ENCODE measurements around the gene APOBEC3G. TPM values are rescaled to one million over a fixed set of nuclear protein-coding genes. Genes with fewer than 3 reads are reported as not detected.
"Not testable (repeated sequence)": the region's sequence is repeated elsewhere in the genome, so short reads cannot be mapped to it uniquely, and the experiment has no call there.

The APOBEC3G gene
- total RNA-seq, 2 experiments from 2014 or later: 145 to 146 TPM

DNA sequence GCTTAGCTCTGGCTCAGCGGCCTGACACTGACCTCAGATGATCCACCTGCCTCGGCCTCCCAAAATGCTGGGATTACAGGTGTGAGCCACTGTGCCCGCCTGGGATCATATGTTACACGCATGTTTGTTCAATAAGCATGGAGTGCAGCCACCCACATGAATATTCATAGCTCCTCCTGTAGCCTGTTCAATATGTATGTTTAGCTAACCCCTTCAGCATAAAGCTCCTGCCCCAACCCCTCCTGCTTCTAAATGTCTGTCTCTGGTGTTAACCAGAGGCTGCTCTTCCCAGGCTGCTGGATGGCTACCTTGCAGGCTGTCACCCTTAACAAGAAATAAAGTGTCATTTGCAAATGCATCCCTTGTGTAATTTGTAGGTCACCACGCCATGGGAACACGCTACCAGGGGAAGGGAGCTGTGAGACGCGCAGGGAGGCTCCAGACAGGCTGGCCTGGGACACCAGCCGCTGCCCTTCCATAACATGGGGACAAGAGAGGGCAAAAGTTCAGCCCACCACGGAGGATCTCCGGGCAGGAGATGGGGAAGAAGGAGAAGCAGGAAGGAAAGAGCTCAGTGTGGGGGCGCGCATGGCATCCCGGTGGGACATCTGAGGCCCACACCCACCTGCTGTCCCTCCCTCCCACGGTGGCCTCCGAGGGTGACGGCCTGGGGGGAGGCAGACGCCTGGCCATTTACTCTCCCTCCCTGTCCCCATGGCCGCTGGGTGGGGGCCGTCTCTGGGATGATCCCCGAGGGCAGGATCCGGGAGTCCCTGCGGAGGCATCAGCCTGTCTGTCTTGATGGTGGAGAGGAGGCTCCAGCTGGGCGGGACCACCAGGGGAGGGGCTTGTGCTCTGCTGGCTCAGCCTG, 685 bp upstream of the APOBEC3G start:
- DNase-seq, CTCF ChIA-PET, POLR2A ChIA-PET, H3K9me3 Mint-ChIP-seq, H3K27me3 Mint-ChIP-seq: not testable (repeated sequence)
- Mint-ChIP-seq H3K36me3 (ENCODE audit: low read depth) (peaks cover 37% of the 10 kb centered on the region), H3K4me1 (peaks cover 38% of the 10 kb centered on the region), H3K4me3 (peak overlapping the region; percentile 71), H3K27ac (peak overlapping the region; percentile 75)

DNA sequence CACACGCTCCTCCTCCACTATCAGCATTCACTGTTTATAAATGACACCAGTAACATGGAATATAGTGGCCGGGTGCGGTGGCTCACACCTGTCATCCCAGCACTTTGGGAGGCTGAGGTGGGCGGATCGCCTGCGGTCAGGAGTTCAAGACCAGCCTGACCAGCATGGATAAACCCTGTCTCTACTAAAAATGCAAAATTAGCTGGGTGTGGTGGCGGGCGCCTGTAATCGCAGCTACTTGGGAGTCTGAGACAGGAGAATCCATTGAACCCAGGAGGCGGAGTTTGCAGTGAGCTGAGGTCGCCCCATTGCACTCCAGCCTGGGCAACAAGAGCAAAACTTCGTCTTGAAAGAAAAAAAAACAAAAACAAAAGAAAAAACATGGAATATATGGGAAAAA, 837 bp downstream of the APOBEC3G start:
- H3K4me1 Mint-ChIP-seq: peaks cover 52% of the 10 kb centered on the region

GRCh38 chr22:39078329-39078728, 1.3 kb downstream of the APOBEC3G start:
- H3K9me3 Mint-ChIP-seq: no peaks in the 10 kb centered on the region
- DNase-seq: peak; percentile 36
- H3K4me1 Mint-ChIP-seq: peaks cover 56% of the 10 kb centered on the region
- peak overlapping the region; percentile 96 for H3K4me3 Mint-ChIP-seq
- H3K36me3 Mint-ChIP-seq (ENCODE audit: low read depth): peaks cover 56% of the 10 kb centered on the region
- H3K27ac Mint-ChIP-seq: peak overlapping the region; percentile 84
- no peaks in the 10 kb centered on the region for H3K27me3 Mint-ChIP-seq
- CTCF ChIA-PET: interaction anchor here (0.6 to 1.4 kb wide), 3 partner anchors 21 to 1058 kb away, joined by 3 read pairs; no protein-coding TSS in a partner anchor
- POLR2A ChIA-PET: interaction anchor here (0.6 to 4.8 kb wide), 7 partner anchors 11 to 241 kb away, joined by 3 to 46 read pairs (median 4); partner anchors contain the start of gene RPL3

More for the DNA sequence above, 837 bp downstream of the APOBEC3G start:
- ChIA-PET CTCF (interaction anchor here (0.6 to 1.4 kb wide), 4 partner anchors 21 to 1058 kb away, joined by 3 to 5 read pairs (median 3); no protein-coding TSS in a partner anchor), POLR2A (interaction anchor here (0.6 to 4.8 kb wide), 6 partner anchors 12 to 242 kb away, joined by 3 to 46 read pairs (median 4); partner anchors contain the start of gene RPL3)
- H3K9me3 Mint-ChIP-seq, DNase-seq, H3K27me3 Mint-ChIP-seq: not testable (repeated sequence)
- H3K4me3 Mint-ChIP-seq: peak overlapping the region; percentile 96
- H3K27ac Mint-ChIP-seq: peak overlapping the region; percentile 84
- H3K36me3 Mint-ChIP-seq (ENCODE audit: low read depth): peaks cover 52% of the 10 kb centered on the region

DNA sequence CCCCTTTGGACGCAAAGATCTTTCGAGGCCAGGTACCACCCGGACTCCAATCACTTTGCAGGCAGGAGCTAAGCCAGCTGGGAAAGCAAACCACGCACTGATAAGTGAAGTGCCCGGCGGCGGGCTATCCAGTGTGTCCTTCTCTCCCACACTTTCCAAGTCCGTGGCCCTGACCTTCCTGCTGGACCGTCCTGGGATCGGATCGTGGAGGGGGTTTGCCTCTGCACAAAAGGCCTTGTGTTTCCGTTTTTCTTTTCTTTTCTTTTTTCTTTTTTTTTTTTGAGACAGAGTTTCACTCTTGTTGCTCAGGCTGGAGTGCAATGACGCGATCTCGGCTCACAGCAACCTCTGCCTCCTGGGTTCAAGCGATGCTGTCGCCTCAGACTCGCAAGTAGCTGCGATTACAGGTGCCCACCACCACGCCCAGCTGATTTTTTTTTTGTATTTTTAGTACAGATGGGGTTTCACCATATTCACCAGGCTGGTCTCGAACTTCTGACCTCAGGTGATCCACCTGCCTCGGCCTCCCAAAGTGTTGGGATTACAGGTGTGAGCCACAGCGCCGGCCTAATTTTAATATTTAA, 2.1 kb downstream of the APOBEC3G start:
- peak overlapping the region; percentile 67 for H3K27ac Mint-ChIP-seq
- H3K36me3 Mint-ChIP-seq (ENCODE audit: low read depth): peaks cover 64% of the 10 kb centered on the region
- H3K9me3 Mint-ChIP-seq, CTCF ChIA-PET, H3K27me3 Mint-ChIP-seq, DNase-seq: not testable (repeated sequence)
- H3K4me1 Mint-ChIP-seq: peaks cover 60% of the 10 kb centered on the region
- POLR2A ChIA-PET: interaction anchor here (0.7 to 4.8 kb wide), 5 partner anchors 10 to 240 kb away, joined by 3 to 46 read pairs (median 3); no protein-coding TSS in a partner anchor
- peak overlapping the region; percentile 96 for H3K4me3 Mint-ChIP-seq

DNA sequence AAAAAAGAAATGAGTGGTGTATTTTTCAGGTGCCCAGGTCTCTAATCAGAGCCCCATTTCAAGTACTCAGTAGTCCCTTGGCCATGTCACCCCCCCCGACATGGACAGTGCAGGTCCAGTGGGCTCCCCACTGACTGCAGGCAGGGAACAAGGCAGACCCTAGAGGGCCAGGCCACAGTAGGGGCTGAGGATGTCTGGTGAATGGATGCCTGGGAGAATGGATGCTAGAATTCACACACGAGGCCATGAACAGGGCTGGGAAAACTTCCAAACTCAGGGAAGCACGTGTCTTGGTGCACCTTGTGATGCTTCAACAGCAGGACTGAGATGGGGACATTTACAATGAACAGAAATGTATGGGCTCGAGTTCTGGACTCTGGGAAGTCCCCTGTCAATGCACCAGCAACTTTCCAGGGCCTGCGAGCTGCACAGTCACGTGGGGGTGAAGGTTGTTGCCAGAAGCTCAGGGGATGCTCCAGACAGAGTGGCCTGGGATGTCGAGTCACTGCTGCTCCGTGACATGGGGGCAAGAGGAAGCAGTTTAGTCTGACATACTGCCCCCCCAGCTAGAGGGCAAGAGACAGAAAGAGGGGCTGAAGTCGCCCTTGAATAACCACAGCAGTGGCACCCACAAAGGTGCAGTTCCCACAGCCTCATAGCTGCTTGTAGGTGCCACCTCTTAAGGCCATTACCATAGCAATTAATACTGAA, 3.1 kb downstream of the APOBEC3G start:
- ChIA-PET CTCF (no interaction called here), POLR2A (interaction anchor here (0.8 to 4.8 kb wide), 3 partner anchors 9 to 51 kb away, joined by 3 to 46 read pairs (median 4); no protein-coding TSS in a partner anchor)
- Mint-ChIP-seq H3K36me3 (ENCODE audit: low read depth) (peaks cover 69% of the 10 kb centered on the region), H3K4me1 (peaks cover 63% of the 10 kb centered on the region), H3K27ac (peak overlapping the region; percentile 71), H3K27me3 (no peaks in the 10 kb centered on the region), H3K4me3 (peak overlapping the region; percentile 58), H3K9me3 (no peaks in the 10 kb centered on the region)
- no peak for DNase-seq

DNA sequence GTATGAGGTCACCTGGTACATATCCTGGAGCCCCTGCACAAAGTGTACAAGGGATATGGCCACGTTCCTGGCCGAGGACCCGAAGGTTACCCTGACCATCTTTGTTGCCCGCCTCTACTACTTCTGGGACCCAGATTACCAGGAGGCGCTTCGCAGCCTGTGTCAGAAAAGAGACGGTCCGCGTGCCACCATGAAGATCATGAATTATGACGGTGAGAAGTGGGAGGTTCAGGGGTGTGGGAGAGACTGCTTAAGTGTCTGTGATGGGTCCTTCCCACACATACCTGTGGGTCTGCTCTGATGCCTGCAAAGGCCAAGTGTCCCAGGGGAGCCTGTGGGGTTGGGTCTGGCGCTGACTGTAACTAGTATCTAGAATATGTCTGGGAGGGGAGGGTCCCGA, 3.9 kb downstream of the APOBEC3G start:
- ChIA-PET POLR2A (interaction anchor here (1.8 to 4.8 kb wide), 2 partner anchors 9 to 14 kb away, joined by 4 to 46 read pairs; no protein-coding TSS in a partner anchor), CTCF (no interaction called here)
- H3K4me3 Mint-ChIP-seq: peak overlapping the region; percentile 41
- H3K9me3 Mint-ChIP-seq: no peaks in the 10 kb centered on the region
- peaks cover 67% of the 10 kb centered on the region for H3K4me1 Mint-ChIP-seq
- DNase-seq: no peak
- H3K36me3 Mint-ChIP-seq (ENCODE audit: low read depth): peaks cover 74% of the 10 kb centered on the region
- no peaks in the 10 kb centered on the region for H3K27me3 Mint-ChIP-seq
- H3K27ac Mint-ChIP-seq: peak overlapping the region; percentile 66

- CTCF ChIA-PET: no interaction called here
- H3K9me3 Mint-ChIP-seq: no peaks in the 10 kb centered on the region
- peak overlapping the region; percentile 21 for H3K4me3 Mint-ChIP-seq
- POLR2A ChIA-PET: interaction anchor here (1.6 to 4.8 kb wide), 2 partner anchors 8 to 17 kb away, joined by 3 to 46 read pairs; no protein-coding TSS in a partner anchor
- H3K4me1 Mint-ChIP-seq: peaks cover 69% of the 10 kb centered on the region
- no peaks in the 10 kb centered on the region for H3K27me3 Mint-ChIP-seq
- H3K27ac Mint-ChIP-seq: peak overlapping the region; percentile 66
- peaks cover 79% of the 10 kb centered on the region for H3K36me3 Mint-ChIP-seq (ENCODE audit: low read depth)
- DNase-seq: no peak
Measured at GRCh38 chr22:39081598-39081997, 4.5 kb downstream of the APOBEC3G start.

DNA sequence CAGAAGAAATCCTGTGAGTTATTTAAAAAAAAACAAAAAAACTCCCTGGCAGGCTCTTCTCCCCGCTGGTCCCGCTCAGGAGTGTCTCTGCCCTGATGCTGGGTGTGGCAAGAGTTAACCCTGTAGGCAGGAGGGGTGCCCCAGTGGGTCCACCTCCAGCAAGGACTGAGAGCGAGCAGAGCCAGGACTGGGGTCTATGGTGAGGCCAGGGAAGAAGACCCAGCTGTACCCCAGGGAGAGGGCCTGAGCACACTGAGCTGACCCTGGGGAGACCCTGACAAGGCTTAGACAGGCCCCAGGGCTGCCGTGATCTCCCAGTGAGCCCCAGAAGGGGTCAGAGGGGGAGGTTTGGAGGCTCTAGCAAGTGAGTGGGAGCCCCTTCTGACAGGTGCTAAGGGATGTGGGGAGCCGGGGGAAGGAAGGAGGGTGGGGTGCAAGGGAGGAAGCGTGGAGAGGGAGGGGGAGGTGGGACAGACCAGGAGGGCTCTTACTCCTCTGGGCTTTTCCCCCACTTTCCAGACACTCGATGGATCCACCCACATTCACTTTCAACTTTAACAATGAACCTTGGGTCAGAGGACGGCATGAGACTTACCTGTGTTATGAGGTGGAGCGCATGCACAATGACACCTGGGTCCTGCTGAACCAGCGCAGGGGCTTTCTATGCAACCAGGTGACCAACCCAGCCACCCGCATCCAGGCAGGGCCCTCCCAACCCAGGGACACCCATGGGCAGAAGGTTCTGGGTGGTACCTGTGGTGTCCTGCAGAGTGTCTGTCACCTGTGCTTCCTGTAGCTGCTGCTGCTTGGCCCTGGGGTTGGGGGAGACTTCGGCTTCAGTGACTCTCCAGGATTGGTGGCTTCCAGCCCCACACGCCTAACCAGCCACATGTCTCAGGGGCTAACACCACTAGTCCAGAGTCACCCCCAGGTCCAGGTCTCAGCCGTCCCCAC, 6.4 kb downstream of the APOBEC3G start:
- Mint-ChIP-seq H3K27me3 (no peaks in the 10 kb centered on the region), H3K4me1 (peaks cover 83% of the 10 kb centered on the region), H3K36me3 (ENCODE audit: low read depth) (peaks cover 80% of the 10 kb centered on the region), H3K27ac (peak overlapping the region; percentile 63), H3K4me3 (no peak overlapping the region), H3K9me3 (no peaks in the 10 kb centered on the region)
- ChIA-PET POLR2A (interaction anchor here (1.3 to 1.6 kb wide), 3 partner anchors 12 to 65 kb away, joined by 3 to 5 read pairs (median 3); no protein-coding TSS in a partner anchor), CTCF (no interaction called here)
- DNase-seq: no peak

DNA sequence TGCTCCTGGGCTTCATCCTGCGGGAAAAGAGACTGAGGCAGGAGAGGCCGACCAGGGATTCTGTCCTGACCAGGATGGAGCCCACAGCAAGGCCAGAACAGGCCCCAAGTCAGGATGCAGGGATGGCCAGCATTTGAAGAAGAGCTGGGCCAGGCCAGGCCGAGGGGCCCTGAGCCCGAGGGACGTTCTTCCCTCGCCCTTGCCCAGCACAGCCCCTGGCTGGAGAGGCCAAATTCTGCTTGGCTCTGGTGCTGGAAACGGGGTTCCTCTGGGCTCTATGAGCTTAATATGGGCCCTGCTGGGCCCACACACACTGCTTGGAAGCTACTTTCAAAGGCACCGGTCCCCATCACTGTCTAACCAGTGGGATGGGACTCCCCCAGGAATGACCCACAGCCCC, 7.6 kb downstream of the APOBEC3G start:
- POLR2A ChIA-PET: interaction anchor here (0.9 to 1.5 kb wide), 3 partner anchors 10 to 64 kb away, joined by 3 to 5 read pairs (median 4); no protein-coding TSS in a partner anchor

DNA sequence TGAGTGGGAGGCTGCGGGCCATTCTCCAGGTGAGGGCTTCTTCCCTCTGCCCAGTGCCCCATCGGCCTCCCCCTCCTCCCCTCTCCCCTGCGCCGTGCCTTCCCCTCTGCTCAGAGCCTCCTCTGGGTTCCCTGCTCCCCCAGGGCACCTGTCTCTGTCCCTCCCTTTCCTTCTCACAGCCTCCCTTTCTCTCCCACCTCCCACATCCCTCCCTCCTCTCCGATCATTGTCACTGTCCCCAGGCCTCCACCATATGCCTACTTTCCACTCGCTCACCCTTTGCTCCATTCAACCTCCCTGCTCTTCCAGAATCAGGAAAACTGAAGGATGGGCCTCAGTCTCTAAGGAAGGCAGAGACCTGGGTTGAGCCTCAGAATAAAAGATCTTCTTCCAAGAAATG, 10.0 kb downstream of the APOBEC3G start:
- peaks cover 68% of the 10 kb centered on the region for H3K36me3 Mint-ChIP-seq (ENCODE audit: low read depth)
- H3K4me3 Mint-ChIP-seq: no peak overlapping the region
- H3K9me3 Mint-ChIP-seq: no peaks in the 10 kb centered on the region
- peaks cover 89% of the 10 kb centered on the region for H3K4me1 Mint-ChIP-seq
- ChIA-PET POLR2A (interaction anchor here (5.3 kb wide), 1 partner anchor 12 kb away, joined by 48 read pairs; the partner anchor contains the start of gene APOBEC3H), CTCF (no interaction called here)
- DNase-seq: no peak
- H3K27me3 Mint-ChIP-seq: no peaks in the 10 kb centered on the region
- peak overlapping the region; percentile 75 for H3K27ac Mint-ChIP-seq

More for the DNA sequence above, 7.6 kb downstream of the APOBEC3G start:
- no peak overlapping the region for H3K27ac Mint-ChIP-seq
- H3K36me3 Mint-ChIP-seq (ENCODE audit: low read depth): peaks cover 73% of the 10 kb centered on the region
- H3K9me3 Mint-ChIP-seq: no peaks in the 10 kb centered on the region
- CTCF ChIA-PET: no interaction called here
- H3K27me3 Mint-ChIP-seq: no peaks in the 10 kb centered on the region
- DNase-seq: no peak
- no peak overlapping the region for H3K4me3 Mint-ChIP-seq
- peaks cover 86% of the 10 kb centered on the region for H3K4me1 Mint-ChIP-seq

GRCh38 chr22:39087881-39088684, 11.0 kb downstream of the APOBEC3G start:
- Mint-ChIP-seq H3K36me3 (ENCODE audit: low read depth) (peaks cover 68% of the 10 kb centered on the region), H3K4me1 (peaks cover 89% of the 10 kb centered on the region), H3K9me3 (no peaks in the 10 kb centered on the region), H3K4me3 (no peak overlapping the region), H3K27ac (peak overlapping the region; percentile 96), H3K27me3 (no peaks in the 10 kb centered on the region)
- CTCF ChIA-PET: interaction anchor here (0.6 kb wide), 1 partner anchor 321 kb away, joined by 3 read pairs; no protein-coding TSS in a partner anchor
- POLR2A ChIA-PET: interaction anchor here (1.0 to 5.3 kb wide), 4 partner anchors 9 to 432 kb away, joined by 3 to 48 read pairs (median 25); partner anchors contain the start of genes APOBEC3G, APOBEC3H and ATF4
- no peak for DNase-seq
